Psoas muscle (tissue), 8 donors: ENCODE measurements around the gene TIPARP. TPM values are rescaled to one million over a fixed set of nuclear protein-coding genes. Genes with fewer than 3 reads are reported as not detected.
A peak's percentile ranks its signal among the peaks of the same experiment; 100 is the strongest.

Experiments used
- ATAC-seq, 4 donors: fragments of 200-7000 bp; cut with Tn5 transposase; one replicate each; pipeline ENCODE4 v1.9.1; 2020; ENCODE audit warnings: moderate library complexity in 3 of 4, mild to moderate bottlenecking in 2 of 4
- DNase-seq, 2 donors: peaks; one replicate each; pipeline ENCODE4 v3.0.0-alpha.2; 2020
- H3K27ac ChIP-seq: fragments of 200-600 bp; one replicate; pipeline ENCODE4 v1.8.0; 2022
- H3K27me3 ChIP-seq, 3 donors: fragments of 200-600 bp in 1 of 3; one replicate each; pipeline versions ENCODE4 v1.6.1 to v1.8.0; 2013 to 2022; ENCODE audit warnings: low read length in 2 of 3, mild to moderate bottlenecking in 2 of 3, moderate library complexity in 1 of 3; ENCODE audit not compliant: insufficient read depth in 3 of 3
- H3K36me3 ChIP-seq, 2 donors: fragments of 200-600 bp in 1 of 2; one replicate each; pipeline versions ENCODE4 v1.6.1 to v1.8.0; 2013 to 2022; ENCODE audit warnings: low read depth in 1 of 2, mild to moderate bottlenecking in 1 of 2, moderate library complexity in 1 of 2; ENCODE audit not compliant: insufficient read depth in 1 of 2
- H3K4me1 ChIP-seq: fragments of 200-600 bp; one replicate; pipeline ENCODE4 v1.8.0; 2022
- H3K4me3 ChIP-seq: fragments of 200-600 bp; one replicate; pipeline ENCODE4 v1.8.0; 2022; ENCODE audit warnings: mild to moderate bottlenecking
- H3K9me3 ChIP-seq: fragments of 200-600 bp; one replicate; pipeline ENCODE4 v1.8.0; 2022
- CTCF ChIP-seq: fragments of 200-600 bp; IDR thresholded peaks from one replicate; pipeline ENCODE4 v1.8.0; 2022; ENCODE audit warnings: antibody characterized with exemption
- WGBS, 3 donors: extraction: QIAGEN DNeasy Blood & Tissue Kit; methylation state at CpG; one replicate each; pipeline versions ENCODE4 v1.1.6 to v1.1.7; 2013; 5-methylcytosine and 5-hydroxymethylcytosine counted together
- intact Hi-C, 2 donors: fragments of 100-400 bp; cut with DNase I; formaldehyde crosslinking; loops; one replicate each; pipeline versions ENCODE4 v1.11.0 to v1.14.2; 2022
- polyA plus RNA-seq, 3 donors: library from polyadenylated mRNA; stranded (reverse); fragments of 200-250 nt; gene quantifications; one replicate each; pipeline ENCODE4 v1.2.3, GENCODE V29; 2013
- total RNA-seq, 4 donors: library from RNA; stranded (reverse); fragmentation: NEBNext Ultra II Directional in 2 of 4; extraction: Animal tissue kit (Norgen Biotek cat#: 25700) in 2 of 4; gene quantifications; one replicate each; pipeline versions ENCODE4 v1.2.1 to v1.2.4, GENCODE V29; 2021 to 2023
- donor health status: healthy with polysubstance abuse.
- donor health status: DM: no; HTN: no; CAD: no; lungs with moderate emphysema.
- donor health status: Bipolar disorder and iron deficiency.
- donor health status: healthy.
- donor health status: DM: yes; HTN: yes; CAD: no.
- donor health status: DM: no; HTN: no; CAD: no.
- donor health status: DM: no; HTN: no; CAD: no.
- donor health status: DM: yes; HTN: yes; CAD: no.

The TIPARP gene
- total and polyA plus RNA-seq, 7 donors = 9.4 to 22.3 (median 15.0) TPM

- Histone ChIP-seq H3K9me3 (no peaks in the 10 kb centered on the region), H3K27me3 (no peaks in the 10 kb centered on the region), H3K27ac (no peak overlapping the region), H3K4me1 (peaks cover 34% of the 10 kb centered on the region), H3K4me3 (no peak overlapping the region), H3K36me3 (peaks cover 9 to 43% of the 10 kb centered on the region in 2 donors)
- TF ChIP-seq CTCF = no peak
- 66 to 70% (median 70%) methylated on average over 2 of the region's 2 CpGs for WGBS, 3 donors
- no peak for ATAC-seq
- DNase-seq = no peak
- intact Hi-C loops = loop anchor here in 1 of 2 donors (5.0 kb wide), 1 partner anchor 449 kb away; no protein-coding TSS in a partner anchor
These were observed 18.8 kb downstream of the TIPARP start for GRCh38 chr3:156693166-156693565.

- peaks cover 9 to 50% of the 10 kb centered on the region in 2 donors for H3K36me3 ChIP-seq
- H3K9me3 ChIP-seq = no peaks in the 10 kb centered on the region
- no peaks in the 10 kb centered on the region for H3K27me3 ChIP-seq
- ATAC-seq (no peak), DNase-seq (no peak)
- intact Hi-C loops = loop anchor here in 1 of 2 donors (5.0 kb wide), 1 partner anchor 448 kb away; no protein-coding TSS in a partner anchor
- no peak overlapping the region for H3K27ac ChIP-seq
- peaks cover 25% of the 10 kb centered on the region for H3K4me1 ChIP-seq
- no peak for TF ChIP-seq CTCF
- no peak overlapping the region for H3K4me3 ChIP-seq
These were observed 20.1 kb downstream of the TIPARP start for GRCh38 chr3:156694536-156694935.

GRCh38 chr3:156702367-156702766 lies 28.0 kb downstream of the TIPARP start:
- peaks cover 6 to 66% of the 10 kb centered on the region in 2 donors for H3K36me3 ChIP-seq
- no peak overlapping the region for H3K27ac ChIP-seq
- no peaks in the 10 kb centered on the region for H3K9me3 ChIP-seq
- H3K27me3 ChIP-seq = no peaks in the 10 kb centered on the region
- ATAC-seq (peak in 2 of 4 donors; percentile 60 to 68), DNase-seq (no peak)
- no peak overlapping the region for H3K4me3 ChIP-seq
- H3K4me1 ChIP-seq = no peaks in the 10 kb centered on the region
- WGBS, 3 donors = 69 to 82% (median 78%) methylated on average over 1 of the region's 1 CpG
- no peak for TF ChIP-seq CTCF
- intact Hi-C loops = no loop called here

- peaks cover 3 to 62% of the 10 kb centered on the region in 2 donors for H3K36me3 ChIP-seq
- TF ChIP-seq CTCF = no peak
- WGBS, 3 donors = 87 to 92% (median 92%) methylated on average over 4 of the region's 4 CpGs
These were observed 30.1 kb downstream of the TIPARP start for GRCh38 chr3:156704370-156705036.

More at GRCh38 chr3:156704370-156705036, 30.1 kb downstream of the TIPARP start:
- intact Hi-C loops = no loop called here
- Histone ChIP-seq H3K27me3 (no peaks in the 10 kb centered on the region), H3K27ac (no peak overlapping the region), H3K4me3 (no peak overlapping the region), H3K9me3 (no peaks in the 10 kb centered on the region), H3K4me1 (no peaks in the 10 kb centered on the region)
- DNase-seq = no peak
- no peak for ATAC-seq
